H1 (cell line): Measurements from ENCODE around the gene TRAPPC2.

ENCODE experiments used
- CEBPB ChIP-seq: IDR thresholded peaks from 2 replicates; pipeline ENCODE4 v1.6.1; 2012; ENCODE audit warnings: low read depth, low read length
- EZH2 ChIP-seq: fragments of 200-600 bp; sonication (generic); IDR thresholded peaks from 2 replicates; pipeline ENCODE4 v1.7.1; 2012; ENCODE audit warnings: low read depth, mild to moderate bottlenecking, moderate library complexity, low read length, inconsistent platforms; ENCODE audit not compliant: severe bottlenecking
- JUN ChIP-seq: IDR thresholded peaks from 2 replicates; pipeline ENCODE4 v1.6.1; 2011; ENCODE audit warnings: low read depth, mild to moderate bottlenecking, improper control_type of control experiment, low read length
- POLR2A ChIP-seq, 2 experiments: IDR thresholded peaks; 1 replicate in 1 of 2; 2 replicates in 1 of 2; pipeline ENCODE4 v1.6.1; 2011; ENCODE audit warnings: low read depth in 2 of 2, low read length in 2 of 2, mild to moderate bottlenecking in 2 of 2; ENCODE audit errors: control extremely low read depth in 1 of 2
- POU5F1 ChIP-seq: IDR thresholded peaks from 2 replicates; pipeline ENCODE4 v1.6.1; 2011; ENCODE audit warnings: low read depth, mild to moderate bottlenecking, low read length, moderate library complexity
- TF ChIP-seq, protein P1 (sequence below), 3 experiments: IDR thresholded peaks; 1 replicate in 2 of 3; 2 replicates in 1 of 3; pipeline versions ENCODE4 v1.5.1 to v1.6.1; 2011; ENCODE audit warnings: low read length in 3 of 3, mild to moderate bottlenecking in 3 of 3, inconsistent platforms in 2 of 3, low read depth in 1 of 3, moderate library complexity in 1 of 3; ENCODE audit not compliant: insufficient read depth in 1 of 3; ENCODE audit errors: control extremely low read depth in 1 of 3

DNA sequence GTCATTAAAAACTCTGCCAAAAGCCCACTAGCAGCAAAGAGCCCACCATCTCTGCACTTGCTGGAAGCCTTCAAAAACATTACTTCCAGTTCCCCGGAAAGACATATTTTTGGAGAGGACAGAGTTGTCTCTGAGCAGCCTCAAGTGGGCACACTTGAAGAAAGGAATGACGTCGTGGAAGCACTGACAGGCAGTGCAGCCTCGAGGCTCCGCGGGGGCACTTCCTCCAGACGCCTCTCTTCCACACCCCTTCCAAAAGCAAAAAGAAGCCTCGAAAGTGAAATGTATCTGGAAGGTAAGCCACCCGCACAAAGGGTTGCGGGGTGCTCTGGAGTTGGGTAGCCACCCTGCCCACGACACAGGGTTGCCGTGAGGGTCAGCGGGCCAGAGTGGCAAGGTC, 26.0 kb upstream of the TRAPPC2 start:
- TF ChIP-seq, protein P1, sequence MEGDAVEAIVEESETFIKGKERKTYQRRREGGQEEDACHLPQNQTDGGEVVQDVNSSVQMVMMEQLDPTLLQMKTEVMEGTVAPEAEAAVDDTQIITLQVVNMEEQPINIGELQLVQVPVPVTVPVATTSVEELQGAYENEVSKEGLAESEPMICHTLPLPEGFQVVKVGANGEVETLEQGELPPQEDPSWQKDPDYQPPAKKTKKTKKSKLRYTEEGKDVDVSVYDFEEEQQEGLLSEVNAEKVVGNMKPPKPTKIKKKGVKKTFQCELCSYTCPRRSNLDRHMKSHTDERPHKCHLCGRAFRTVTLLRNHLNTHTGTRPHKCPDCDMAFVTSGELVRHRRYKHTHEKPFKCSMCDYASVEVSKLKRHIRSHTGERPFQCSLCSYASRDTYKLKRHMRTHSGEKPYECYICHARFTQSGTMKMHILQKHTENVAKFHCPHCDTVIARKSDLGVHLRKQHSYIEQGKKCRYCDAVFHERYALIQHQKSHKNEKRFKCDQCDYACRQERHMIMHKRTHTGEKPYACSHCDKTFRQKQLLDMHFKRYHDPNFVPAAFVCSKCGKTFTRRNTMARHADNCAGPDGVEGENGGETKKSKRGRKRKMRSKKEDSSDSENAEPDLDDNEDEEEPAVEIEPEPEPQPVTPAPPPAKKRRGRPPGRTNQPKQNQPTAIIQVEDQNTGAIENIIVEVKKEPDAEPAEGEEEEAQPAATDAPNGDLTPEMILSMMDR (IDR thresholded peaks at IDR 0.05; ENCODE audit: control extremely low read depth in 1 of 3, insufficient read depth in 1 of 3, low read depth in 1 of 3, low read length in 3 of 3), result no peak
- no peak for TF ChIP-seq POU5F1
- TF ChIP-seq POLR2A (IDR thresholded peaks at IDR 0.05; ENCODE audit: control extremely low read depth in 1 of 2, low read depth in 2 of 2, low read length in 2 of 2), result no peak
- no peak for TF ChIP-seq JUN
- TF ChIP-seq CEBPB, result no peak
- TF ChIP-seq EZH2, result no peak
